Mesendoderm (in vitro differentiated cells): ENCODE results near the gene TSPYL2. TPM values are rescaled to one million over a fixed set of nuclear protein-coding genes. Genes with fewer than 3 reads are reported as not detected.

ENCODE experiments used
- DNase-seq: peaks from one replicate; pipeline ENCODE4 v3.0.0; 2013
- H2AK5ac ChIP-seq: 2 replicates; pipeline ENCODE4 v1.6.1; 2013; ENCODE audit warnings: low read length, inconsistent platforms
- H2BK120ac ChIP-seq: 2 replicates; pipeline ENCODE4 v1.6.1; 2013; ENCODE audit warnings: low read depth, mild to moderate bottlenecking, low read length, moderate library complexity, mixed read lengths
- H2BK15ac ChIP-seq: replicated peaks from 2 replicates; pipeline ENCODE4 v1.6.1; 2013; ENCODE audit warnings: low read depth, mild to moderate bottlenecking, moderate library complexity
- H2BK5ac ChIP-seq: 2 replicates; pipeline ENCODE4 v1.6.1; 2013; ENCODE audit warnings: low read length, inconsistent platforms
- H3K18ac ChIP-seq: 2 replicates; pipeline ENCODE4 v1.6.1; 2013; ENCODE audit warnings: mild to moderate bottlenecking, low read length, mixed read lengths
- H3K23ac ChIP-seq: one replicate; pipeline ENCODE4 v1.6.1; 2013; ENCODE audit warnings: low read length
- H3K27ac ChIP-seq: 2 replicates; pipeline ENCODE4 v1.5.1; 2013; ENCODE audit warnings: low read depth, mild to moderate bottlenecking, inconsistent platforms, low read length, moderate library complexity
- H3K27me3 ChIP-seq: 2 replicates; pipeline ENCODE4 v1.6.1; 2013; ENCODE audit warnings: low read length, control low read depth, mild to moderate bottlenecking, inconsistent platforms; ENCODE audit not compliant: insufficient read depth, poor library complexity
- H3K36me3 ChIP-seq: 2 replicates; pipeline ENCODE4 v1.6.1; 2013; ENCODE audit warnings: low read length, inconsistent platforms; ENCODE audit not compliant: control insufficient read depth, insufficient read depth
- H3K4ac ChIP-seq: one replicate; pipeline ENCODE4 v1.6.1; 2013; ENCODE audit warnings: low read depth, mild to moderate bottlenecking, low read length, moderate library complexity
- H3K4me1 ChIP-seq: 2 replicates; pipeline ENCODE4 v1.6.1; 2013; ENCODE audit warnings: low read depth, low read length, inconsistent platforms; ENCODE audit not compliant: control insufficient read depth
- H3K4me2 ChIP-seq: 2 replicates; pipeline ENCODE4 v1.6.1; 2013; ENCODE audit warnings: low read length
- H3K4me3 ChIP-seq: 2 replicates; pipeline ENCODE4 v1.5.1; 2013; ENCODE audit warnings: mild to moderate bottlenecking, low read length
- H3K56ac ChIP-seq: one replicate; pipeline ENCODE4 v1.6.1; 2013; ENCODE audit warnings: low read length
- H3K79me1 ChIP-seq: 2 replicates; pipeline ENCODE4 v1.6.1; 2013; ENCODE audit warnings: low read length, inconsistent platforms
- H3K79me2 ChIP-seq: 2 replicates; pipeline ENCODE4 v1.6.1; 2013; ENCODE audit warnings: mild to moderate bottlenecking, low read length; ENCODE audit not compliant: control insufficient read depth, insufficient read depth
- H3K9ac ChIP-seq: 2 replicates; pipeline ENCODE4 v1.6.1; 2013; ENCODE audit warnings: low read length, inconsistent platforms
- H4K5ac ChIP-seq: one replicate; pipeline ENCODE4 v1.6.1; 2013; ENCODE audit warnings: low read length
- H4K8ac ChIP-seq: one replicate; pipeline ENCODE4 v1.6.1; 2013; ENCODE audit warnings: low read depth, mild to moderate bottlenecking, control low read depth, low read length, moderate library complexity
- WGBS: extraction: QIAGEN DNeasy Blood & Tissue Kit; methylation state at CpG from one replicate; pipeline ENCODE4 v1.1.7; 2013; ENCODE audit warnings: low lambda C conversion rate, missing lambda C conversion rate; ENCODE audit not compliant: insufficient coverage; ENCODE audit errors: extremely low coverage; 5-methylcytosine and 5-hydroxymethylcytosine counted together
- polyA plus RNA-seq, 2 experiments: library from polyadenylated mRNA; stranded (reverse); fragments of 200-250 nt; gene quantifications; one replicate each; pipeline ENCODE4 v1.2.3, GENCODE V29; 2013

Gene TSPYL2
- polyA plus RNA-seq (2013, experiment 1 of 2): 10.0 TPM
- polyA plus RNA-seq (2013, experiment 2 of 2): 10.8 TPM

DNA sequence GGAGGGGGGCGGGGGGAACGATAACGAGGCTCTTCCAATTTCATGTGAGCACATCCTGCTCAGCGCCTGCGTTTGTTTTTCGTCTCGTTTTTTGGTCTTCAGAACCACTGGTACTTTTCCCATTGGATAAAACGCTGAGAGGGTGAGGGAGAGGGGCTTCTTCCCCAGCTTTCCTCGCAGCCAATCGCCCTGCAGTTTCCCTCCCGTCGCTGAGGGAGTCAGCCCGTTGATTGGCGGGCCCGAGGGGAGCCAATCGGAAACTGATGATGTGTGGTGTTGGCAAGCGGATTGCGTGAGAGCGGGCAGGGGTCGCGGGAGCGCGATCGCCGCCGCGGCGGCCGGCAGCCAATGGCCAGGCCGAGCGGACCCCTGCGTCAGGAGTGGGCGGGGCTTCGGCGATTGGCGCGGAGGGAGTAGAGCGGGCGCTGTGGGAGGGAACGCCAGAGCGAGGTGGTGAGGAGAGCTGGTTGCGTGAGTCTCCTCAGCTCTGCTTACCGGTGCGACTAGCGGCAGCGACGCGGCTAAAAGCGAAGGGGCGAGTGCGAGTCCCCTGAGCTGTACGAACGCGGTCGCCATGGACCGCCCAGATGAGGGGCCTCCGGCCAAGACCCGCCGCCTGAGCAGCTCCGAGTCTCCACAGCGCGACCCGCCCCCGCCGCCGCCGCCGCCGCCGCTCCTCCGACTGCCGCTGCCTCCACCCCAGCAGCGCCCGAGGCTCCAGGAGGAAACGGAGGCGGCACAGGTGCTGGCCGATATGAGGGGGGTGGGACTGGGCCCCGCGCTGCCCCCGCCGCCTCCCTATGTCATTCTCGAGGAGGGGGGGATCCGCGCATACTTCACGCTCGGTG lies at the start of gene TSPYL2:
Gene TSPYL2, plus strand, starts transcription at position 443 of the 848 bp plus-strand sequence. Its CDS starts 132 bp downstream, at position 575.
- Histone ChIP-seq H2BK15ac (no peak within 1 kb of the TSS), H2BK5ac (no peak within 1 kb of the TSS), H3K36me3 (peaks cover 3% of the 10 kb centered on the region), H3K4ac (no peak within 1 kb of the TSS), H3K79me1 (peaks cover 2% of the 10 kb centered on the region), H3K4me2 (peak within 1 kb of the TSS; percentile 79), H3K4me1 (no peaks in the 10 kb centered on the region), H4K8ac (no peak within 1 kb of the TSS), H3K18ac (peak within 1 kb of the TSS; percentile 23), H2AK5ac (no peak within 1 kb of the TSS), H3K9ac (peak within 1 kb of the TSS; percentile 74), H3K27ac (peak within 1 kb of the TSS; percentile 66), H3K56ac (peak within 1 kb of the TSS; percentile 87), H3K27me3 (no peaks in the 10 kb centered on the region), H3K23ac (no peak within 1 kb of the TSS), H4K5ac (no peak within 1 kb of the TSS), H3K4me3 (peak within 1 kb of the TSS; percentile 68), H2BK120ac (no peak within 1 kb of the TSS), H3K79me2 (no peaks in the 10 kb centered on the region)
- DNase-seq: peak; percentile 98
- WGBS: no CpG with 5 or more reads among the region's 86 CpGs

DNA sequence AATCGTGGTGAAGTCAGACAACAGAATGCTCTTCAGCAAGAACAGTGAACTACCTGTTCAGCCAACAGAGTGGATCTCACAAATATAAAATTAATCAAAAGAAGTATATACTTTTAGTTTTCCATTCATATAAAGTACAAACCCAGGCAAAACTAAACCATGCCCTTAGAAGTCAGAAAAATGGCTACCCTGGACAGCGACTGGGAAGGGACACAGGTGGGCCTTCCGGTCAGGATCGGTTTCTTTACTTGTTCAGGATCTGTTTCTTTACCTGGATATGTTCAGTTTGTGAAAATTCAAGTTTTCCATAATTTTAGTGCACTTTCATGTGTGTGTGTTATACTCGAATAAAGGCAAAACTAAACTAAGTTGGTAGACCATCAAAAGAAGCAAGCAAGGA lies 46.0 kb upstream of the TSPYL2 start:
- Histone ChIP-seq H3K4me3 (no peak overlapping the region), H2BK15ac (no peak overlapping the region), H3K56ac (no peak overlapping the region), H3K18ac (no peak overlapping the region), H3K4me2 (no peak overlapping the region), H2BK5ac (no peak overlapping the region), H3K27ac (no peak overlapping the region), H4K8ac (no peak overlapping the region), H3K79me1 (no peaks in the 10 kb centered on the region), H2AK5ac (no peak overlapping the region), H3K27me3 (no peaks in the 10 kb centered on the region), H3K36me3 (no peaks in the 10 kb centered on the region), H3K9ac (no peak overlapping the region), H3K79me2 (no peaks in the 10 kb centered on the region), H2BK120ac (no peak overlapping the region), H3K4me1 (no peaks in the 10 kb centered on the region), H3K4ac (no peak overlapping the region), H4K5ac (no peak overlapping the region), H3K23ac (no peak overlapping the region)
- WGBS: no CpG with 5 or more reads among the region's 5 CpGs
- no peak for DNase-seq

DNA sequence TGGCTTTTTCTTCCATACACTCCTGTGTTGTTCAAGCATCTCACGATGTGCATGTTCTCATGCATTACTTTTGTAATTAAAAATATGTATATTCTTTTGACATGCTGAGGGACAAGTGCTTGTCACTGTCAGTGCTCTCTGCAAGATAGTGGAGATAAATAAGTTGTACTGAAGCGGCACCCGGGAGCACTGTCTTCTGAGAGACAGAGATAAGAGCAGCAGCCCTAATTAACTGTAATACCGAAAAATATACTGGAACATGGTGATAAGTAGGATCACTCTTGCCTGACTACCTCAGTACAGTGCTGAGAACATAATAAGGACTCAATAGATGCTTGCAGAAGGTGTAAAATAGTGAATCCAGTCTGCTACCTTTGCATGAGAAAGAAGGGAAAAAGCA lies 42.9 kb upstream of the TSPYL2 start:
- H3K4me2 ChIP-seq: no peak overlapping the region
- H2BK5ac ChIP-seq: no peak overlapping the region
- WGBS: no CpG with 5 or more reads among the region's 4 CpGs
- no peaks in the 10 kb centered on the region for H3K36me3 ChIP-seq
- H3K79me1 ChIP-seq: no peaks in the 10 kb centered on the region
- no peaks in the 10 kb centered on the region for H3K4me1 ChIP-seq
- no peak overlapping the region for H3K23ac ChIP-seq
- no peak overlapping the region for H3K4ac ChIP-seq
- no peak overlapping the region for H2BK120ac ChIP-seq
- no peak overlapping the region for H4K8ac ChIP-seq
- no peak overlapping the region for H4K5ac ChIP-seq
- H3K4me3 ChIP-seq: no peak overlapping the region
- DNase-seq: no peak
- no peak overlapping the region for H2AK5ac ChIP-seq
- no peak overlapping the region for H3K18ac ChIP-seq
- no peaks in the 10 kb centered on the region for H3K27me3 ChIP-seq
- no peak overlapping the region for H3K9ac ChIP-seq
- H3K27ac ChIP-seq: no peak overlapping the region
- H3K56ac ChIP-seq: no peak overlapping the region
- H3K79me2 ChIP-seq: no peaks in the 10 kb centered on the region
- no peak overlapping the region for H2BK15ac ChIP-seq

- Histone ChIP-seq H4K5ac (no peak overlapping the region), H3K36me3 (no peaks in the 10 kb centered on the region), H3K18ac (no peak overlapping the region), H3K4me2 (no peak overlapping the region), H2BK15ac (no peak overlapping the region), H3K56ac (no peak overlapping the region), H3K4me1 (no peaks in the 10 kb centered on the region), H3K27me3 (no peaks in the 10 kb centered on the region), H3K27ac (no peak overlapping the region), H2BK5ac (no peak overlapping the region), H3K79me1 (no peaks in the 10 kb centered on the region), H3K23ac (no peak overlapping the region), H4K8ac (no peak overlapping the region), H3K4me3 (no peak overlapping the region), H3K79me2 (no peaks in the 10 kb centered on the region), H2BK120ac (no peak overlapping the region), H3K4ac (no peak overlapping the region), H3K9ac (no peak overlapping the region), H2AK5ac (no peak overlapping the region)
- WGBS: no CpG with 5 or more reads among the region's 5 CpGs
- no peak for DNase-seq
Observed at GRCh38 chrX:53044995-53045394, 37.2 kb upstream of the TSPYL2 start.

GRCh38 chrX:53047228-53047627 lies 34.9 kb upstream of the TSPYL2 start:
- no peak overlapping the region for H3K18ac ChIP-seq
- H2BK5ac ChIP-seq: no peak overlapping the region
- DNase-seq: no peak
- no peak overlapping the region for H3K4me3 ChIP-seq
- H2AK5ac ChIP-seq: no peak overlapping the region
- H3K23ac ChIP-seq: no peak overlapping the region
- H4K8ac ChIP-seq: no peak overlapping the region
- no peaks in the 10 kb centered on the region for H3K27me3 ChIP-seq
- no peaks in the 10 kb centered on the region for H3K36me3 ChIP-seq
- no peak overlapping the region for H3K56ac ChIP-seq
- WGBS: no CpG with 5 or more reads among the region's 6 CpGs
- peaks cover 2% of the 10 kb centered on the region for H3K79me2 ChIP-seq
- no peak overlapping the region for H3K4ac ChIP-seq
- H3K9ac ChIP-seq: no peak overlapping the region
- no peaks in the 10 kb centered on the region for H3K4me1 ChIP-seq
- no peak overlapping the region for H3K4me2 ChIP-seq
- no peak overlapping the region for H2BK15ac ChIP-seq
- H3K27ac ChIP-seq: no peak overlapping the region
- H2BK120ac ChIP-seq: no peak overlapping the region
- H3K79me1 ChIP-seq: no peaks in the 10 kb centered on the region
- H4K5ac ChIP-seq: no peak overlapping the region
